HG02759 (cell line): Measurements from ENCODE around the gene ZBTB40.

Source experiments
- ATAC-seq: cut with Tn5 transposase; IDR thresholded peaks from one replicate; pipeline ENCODE4 v1.9.1; 2021; ENCODE audit warnings: mild to moderate bottlenecking, moderate library complexity; ENCODE audit not compliant: unreplicated experiment

The ZBTB40 gene

DNA sequence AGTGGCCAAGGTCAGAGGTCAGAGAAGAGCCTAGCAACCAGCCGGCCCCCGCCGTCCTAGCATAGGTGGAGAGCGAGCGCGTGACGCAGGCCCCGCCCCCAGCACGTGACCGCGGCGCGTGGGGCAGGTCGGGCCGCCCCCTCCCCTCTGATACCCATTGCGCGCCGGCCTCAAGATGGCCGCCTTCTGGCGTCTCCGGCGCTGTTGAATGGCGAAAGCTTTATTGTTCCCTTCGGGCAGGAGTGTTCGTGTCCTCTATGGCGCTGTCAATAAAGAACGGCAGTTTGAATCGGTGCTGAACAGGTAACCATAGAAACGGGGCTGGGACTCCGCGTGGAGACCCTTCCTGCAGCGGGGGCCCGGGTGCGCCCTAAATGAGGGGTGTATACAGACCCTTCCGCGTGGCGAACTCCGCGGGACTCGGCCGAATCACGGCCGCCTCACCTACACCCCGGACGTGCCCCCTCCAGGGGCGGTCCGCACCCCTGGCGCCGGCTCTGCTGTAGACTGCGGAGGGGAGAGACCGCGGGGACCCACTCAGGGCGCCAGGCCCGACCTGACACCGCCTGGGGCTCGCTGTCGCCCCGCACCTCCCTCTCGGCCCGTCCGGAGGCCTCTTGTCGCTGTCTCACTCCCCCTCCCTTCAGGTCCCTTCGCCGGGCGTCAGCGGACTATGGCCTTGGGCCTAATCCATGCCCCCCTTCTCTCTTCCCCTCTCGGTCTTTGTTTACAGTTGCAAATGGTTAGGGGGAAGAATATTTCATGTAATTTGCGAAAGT, at the start of gene ZBTB40:
ZBTB40 (plus strand) TSS at position 150 of the 779 bp plus-strand sequence. CDS start 38,098 bp downstream, outside the sequence.
- ATAC-seq = peak; percentile 88

DNA sequence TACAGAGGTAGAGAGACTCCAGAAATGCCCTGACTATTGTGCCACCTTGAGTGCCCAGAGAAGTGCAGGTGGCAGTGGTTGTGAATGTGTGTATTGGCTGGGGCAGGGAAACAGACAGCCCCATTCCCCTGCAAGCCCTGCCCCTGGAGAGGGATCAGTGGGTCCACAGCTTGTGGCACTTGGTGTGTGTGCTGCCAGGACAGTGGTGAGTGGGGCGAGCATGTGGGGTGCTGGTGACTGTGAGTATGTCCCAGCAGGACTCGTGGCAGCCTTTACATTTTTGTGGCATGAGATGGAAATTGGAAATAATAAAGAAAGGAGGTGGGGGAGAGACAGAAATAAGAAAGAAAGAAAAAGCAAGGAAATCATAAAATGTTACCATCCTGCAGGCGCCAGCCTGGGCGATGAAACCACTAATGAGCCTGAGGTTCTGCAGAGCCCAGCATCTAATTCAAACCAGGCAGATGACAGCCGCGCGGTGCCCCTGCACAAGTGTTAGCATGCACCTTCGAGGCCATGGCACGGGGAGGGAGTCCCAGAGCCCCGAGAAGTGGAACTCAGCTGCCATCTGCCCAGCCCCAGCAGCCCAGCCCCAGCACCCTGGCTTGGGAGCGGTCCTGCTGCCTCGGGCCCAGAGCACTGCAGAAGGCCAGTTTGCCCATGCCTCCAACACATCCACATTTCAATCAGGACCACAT, 49.1 kb upstream of the ZBTB40 start:
- no peak for ATAC-seq

- ATAC-seq = no peak
Measured at GRCh38 chr1:22404486-22404885, 47.2 kb upstream of the ZBTB40 start.

DNA sequence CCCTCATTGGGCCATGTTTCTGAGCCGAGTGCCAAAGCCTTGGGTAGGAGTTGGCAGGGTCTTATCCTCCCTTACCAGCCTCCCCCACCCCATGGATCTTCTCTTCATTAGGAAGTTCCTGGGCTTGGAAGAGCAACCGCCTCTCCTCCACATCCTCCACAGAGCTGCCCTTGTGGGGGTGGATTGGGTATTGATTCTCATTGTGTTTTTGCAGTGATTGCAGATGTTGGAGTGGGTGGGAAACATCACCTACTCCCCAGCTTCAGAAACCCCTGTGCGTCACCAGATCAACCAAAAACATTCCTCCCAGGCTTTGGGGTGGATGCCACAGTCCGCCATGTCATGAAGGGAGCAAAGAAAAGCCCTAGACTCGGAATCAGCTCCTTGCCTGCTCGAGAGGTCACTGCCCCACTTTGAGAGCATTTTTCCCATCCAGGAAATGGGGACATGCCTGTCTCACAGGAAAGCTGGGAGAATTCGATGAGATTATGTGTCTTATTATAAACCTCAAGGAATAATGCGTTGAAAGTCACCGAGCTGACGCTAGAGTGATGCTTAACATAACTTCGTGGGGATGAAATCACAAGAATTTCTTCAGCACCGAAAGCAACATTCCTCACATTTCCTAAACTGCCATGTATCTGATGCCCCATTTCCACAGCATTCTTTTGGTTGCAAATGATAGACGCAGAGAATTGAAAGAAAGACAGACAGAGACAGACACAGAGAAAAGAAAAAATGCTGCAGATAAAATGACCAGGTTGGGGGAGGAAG, 44.7 kb upstream of the ZBTB40 start:
- no peak for ATAC-seq

- ATAC-seq = no peak
Measured at GRCh38 chr1:22408230-22408629, 43.4 kb upstream of the ZBTB40 start.

- ATAC-seq = no peak
Measured at GRCh38 chr1:22410401-22410800, 41.2 kb upstream of the ZBTB40 start.

DNA sequence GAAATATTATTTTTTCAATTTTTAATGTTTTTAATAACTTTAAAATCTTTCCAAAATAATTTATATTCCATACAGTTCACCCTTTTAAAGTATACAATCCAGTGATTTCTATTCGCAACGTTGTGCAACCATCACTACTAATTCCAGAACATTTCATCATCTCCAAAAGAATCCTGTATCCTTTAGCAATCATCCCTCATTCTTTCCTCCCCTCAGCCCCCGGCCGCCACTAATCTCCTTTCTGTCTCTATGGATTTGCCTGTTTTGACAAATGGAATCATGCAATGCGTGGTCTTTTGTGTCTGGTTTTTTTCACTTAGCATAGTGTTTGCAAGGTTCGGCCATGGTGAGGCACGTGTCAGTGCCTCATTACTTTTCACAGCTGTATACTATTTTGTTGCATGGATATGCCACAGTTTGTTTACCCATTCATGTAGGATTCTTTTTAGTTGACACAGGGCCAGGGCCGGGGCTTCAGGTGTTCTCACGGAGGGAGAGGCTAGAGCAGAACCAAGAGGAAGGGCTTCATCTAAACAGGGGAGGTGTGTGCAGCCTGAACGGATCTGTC, 40.6 kb upstream of the ZBTB40 start:
- no peak for ATAC-seq

GRCh38 chr1:22411589-22411988, 40.1 kb upstream of the ZBTB40 start:
- no peak for ATAC-seq

- no peak for ATAC-seq
Measured at GRCh38 chr1:22412932-22413727, 38.5 kb upstream of the ZBTB40 start.

- no peak for ATAC-seq
Measured at GRCh38 chr1:22413799-22414198, 37.9 kb upstream of the ZBTB40 start.

DNA sequence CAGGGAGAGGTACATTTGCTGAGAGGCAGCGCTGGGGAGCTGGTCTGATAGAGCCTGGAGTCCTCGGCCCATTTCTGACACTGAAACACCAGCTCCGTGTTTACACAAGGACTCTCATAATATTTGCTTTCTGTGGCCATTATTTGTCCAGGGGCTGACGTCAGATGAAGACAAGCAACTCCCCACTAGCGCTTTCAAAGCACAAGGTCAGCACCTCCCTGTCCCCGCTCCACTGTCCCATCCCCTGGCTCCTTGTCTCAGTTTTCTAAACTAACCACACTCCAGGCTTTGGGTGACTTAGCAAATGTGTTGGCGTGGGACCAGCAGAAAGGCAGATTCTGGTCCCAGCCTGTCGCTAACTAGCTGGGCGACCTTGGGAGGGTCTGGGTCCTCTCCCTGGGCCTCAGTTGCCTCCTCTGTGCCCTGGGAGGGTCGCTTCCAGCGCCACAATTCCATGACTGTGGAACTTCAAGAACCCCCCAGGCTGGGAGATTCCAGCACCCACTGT, 37.4 kb upstream of the ZBTB40 start:
- ATAC-seq = no peak

DNA sequence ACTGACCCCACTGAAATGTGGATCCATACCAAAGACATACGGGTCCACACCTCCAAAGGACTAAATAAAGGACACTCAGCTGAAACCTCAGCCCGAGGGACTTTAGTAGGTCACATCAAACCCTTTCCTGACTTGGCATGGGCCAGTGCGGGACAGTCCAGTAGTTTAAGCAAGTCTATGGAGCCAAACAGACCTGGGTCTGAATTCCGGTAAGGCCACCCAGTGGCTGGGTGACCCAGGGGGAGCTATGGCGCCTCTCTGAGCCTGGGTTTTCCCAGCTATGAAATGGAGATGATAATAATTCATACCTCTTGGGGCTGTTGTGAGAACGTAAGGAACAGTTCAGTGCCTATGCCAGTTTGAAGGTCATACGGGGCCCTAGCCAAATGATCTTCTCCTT, 36.2 kb upstream of the ZBTB40 start:
- no peak for ATAC-seq

DNA sequence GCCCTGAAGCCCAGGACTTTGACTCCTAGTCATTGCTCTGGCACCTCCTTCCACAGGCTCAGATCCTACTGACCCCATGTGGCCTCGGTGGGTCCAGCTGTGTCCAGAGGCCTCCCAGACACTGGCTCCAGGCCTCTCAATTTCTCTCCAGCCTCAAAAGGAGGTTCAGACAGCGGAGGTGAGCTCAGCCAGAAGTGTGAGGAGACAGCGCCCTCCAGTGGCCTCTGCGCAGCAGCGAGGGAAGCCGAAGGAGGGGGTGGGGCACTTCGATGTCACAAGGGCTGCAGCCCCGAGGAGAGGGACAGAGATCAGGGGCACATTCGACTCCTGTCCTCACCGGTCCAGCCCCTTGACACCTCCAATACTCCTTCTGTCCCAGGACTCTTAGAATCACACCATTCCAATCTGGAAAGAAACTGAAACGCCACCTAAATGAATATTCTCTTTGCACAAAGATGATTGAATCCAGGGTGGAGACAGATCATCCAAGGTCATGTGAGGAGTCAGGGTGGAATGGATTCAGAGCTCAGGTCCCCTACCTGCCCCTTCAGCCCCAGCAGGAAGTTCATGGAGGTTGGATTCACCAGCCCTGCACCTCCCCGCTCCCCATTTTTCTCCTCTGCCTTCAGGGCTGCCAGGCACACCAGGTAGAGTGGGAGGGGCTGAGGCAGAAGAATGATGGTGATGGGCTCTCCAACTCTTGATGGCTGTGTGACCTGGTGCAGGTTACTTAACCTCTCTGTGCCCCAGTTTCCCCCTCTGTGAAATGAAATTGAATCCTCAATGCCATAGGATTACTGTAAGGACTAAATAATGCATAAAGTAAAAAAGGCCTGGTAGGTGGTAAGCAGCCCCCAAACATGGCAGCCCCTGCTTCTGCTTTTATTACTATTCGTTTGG, 34.8 kb upstream of the ZBTB40 start:
- no peak for ATAC-seq

DNA sequence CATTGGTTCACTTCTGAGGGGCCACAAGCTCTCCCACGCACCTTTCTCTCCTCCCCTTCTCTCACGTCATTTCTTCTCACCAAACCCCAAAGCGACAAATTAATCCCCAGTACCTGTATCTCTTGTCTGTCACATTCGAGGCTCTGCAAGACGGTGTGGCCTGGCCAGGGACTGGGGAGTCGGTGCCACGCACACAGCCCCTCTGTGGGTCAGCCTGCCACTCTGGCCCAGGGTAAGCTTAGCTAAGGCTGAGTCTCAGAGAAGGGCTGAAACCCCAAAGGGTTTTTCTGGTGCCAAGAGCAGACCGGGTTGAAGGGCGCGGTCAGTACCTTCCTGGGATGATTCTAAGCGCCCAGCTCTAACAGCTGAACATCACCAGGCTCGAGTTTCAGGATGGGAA, 34.2 kb upstream of the ZBTB40 start:
- ATAC-seq = no peak

DNA sequence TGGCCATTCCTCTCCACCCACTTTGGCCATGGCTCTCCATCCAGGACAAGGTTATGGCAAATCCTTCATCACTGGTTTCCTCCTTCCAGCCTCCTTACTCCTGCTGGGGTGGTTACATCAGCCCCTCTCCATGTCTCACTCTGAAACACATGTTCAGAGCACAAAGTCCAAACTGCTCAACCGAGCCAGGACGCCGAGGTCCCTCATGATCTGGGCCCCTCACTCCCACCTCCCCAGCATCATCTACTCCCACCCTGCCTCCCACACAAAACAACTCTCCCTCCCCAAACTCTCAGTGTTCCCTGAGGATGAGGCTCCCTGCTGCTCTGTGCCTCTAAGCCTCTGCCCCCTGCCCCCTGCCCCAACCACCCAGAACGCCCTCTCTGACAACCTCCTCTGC, 33.3 kb upstream of the ZBTB40 start:
- ATAC-seq = no peak

DNA sequence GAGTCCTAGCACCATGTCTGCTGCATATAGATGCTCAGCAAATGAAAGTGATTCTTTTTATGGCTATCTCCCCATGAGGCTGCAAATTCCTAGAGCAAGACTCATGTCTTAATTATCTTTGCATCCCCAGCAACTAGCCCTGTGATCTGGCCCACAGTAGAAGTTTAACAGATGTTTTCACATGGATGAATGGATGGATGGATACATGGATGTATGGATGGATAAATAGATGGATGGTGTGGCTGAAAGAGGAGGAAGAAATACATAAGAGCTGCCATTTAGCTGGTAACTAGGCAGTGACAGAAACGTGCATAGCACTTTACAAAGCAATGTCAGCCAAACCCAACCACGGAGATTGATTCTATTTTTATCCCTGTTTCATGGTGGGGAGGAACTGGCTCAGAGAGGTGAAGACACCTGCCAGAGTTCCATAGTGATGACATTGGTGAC, 32.7 kb upstream of the ZBTB40 start:
- ATAC-seq = no peak

DNA sequence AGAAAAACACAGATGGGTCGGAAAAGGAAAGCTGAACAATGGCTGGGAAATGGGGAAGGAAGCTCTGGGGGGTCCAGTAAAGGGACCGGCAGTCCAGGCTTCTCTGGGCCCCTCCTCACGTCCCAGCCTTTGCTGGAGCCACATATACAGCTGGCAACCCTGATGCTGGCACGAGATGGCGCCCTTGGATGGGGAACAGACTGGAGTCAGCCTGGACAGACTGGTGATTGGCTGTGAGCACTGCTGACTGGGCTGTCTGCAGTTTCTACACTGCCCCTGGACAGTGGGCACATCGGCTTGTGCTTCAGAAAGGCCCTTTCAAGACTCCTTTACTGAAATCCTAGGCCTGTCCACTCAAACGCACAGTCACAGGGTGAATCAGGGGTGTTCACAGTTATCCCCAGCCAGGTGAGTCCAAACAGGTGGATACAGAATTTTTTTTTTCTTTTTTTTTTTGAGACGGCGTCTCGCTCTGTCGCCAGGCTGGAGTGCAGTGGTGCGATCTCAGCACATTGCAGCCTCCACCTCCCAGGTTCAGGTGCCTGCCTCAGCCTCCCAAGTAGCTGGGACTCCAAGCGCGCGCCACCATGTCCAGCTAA, 31.1 kb upstream of the ZBTB40 start:
- ATAC-seq = no peak

DNA sequence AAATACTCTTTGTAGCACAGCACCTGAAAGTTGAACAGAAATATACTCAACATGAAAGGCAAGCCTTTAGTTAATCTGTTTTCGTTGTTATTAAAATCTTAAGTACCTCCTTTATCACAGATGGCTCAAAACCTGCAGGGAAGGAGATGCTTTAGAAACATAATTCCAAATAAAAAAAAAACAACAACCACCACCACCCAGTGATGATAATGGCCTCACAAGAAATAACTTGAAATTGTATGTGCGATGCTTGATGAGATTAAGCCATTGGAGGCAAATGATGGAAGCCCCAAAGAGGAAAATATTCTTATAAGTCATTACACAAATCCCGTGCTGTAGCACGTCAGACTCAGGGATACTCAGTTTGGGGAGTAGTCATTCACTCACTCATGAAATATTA, 24.9 kb upstream of the ZBTB40 start:
- no peak for ATAC-seq

DNA sequence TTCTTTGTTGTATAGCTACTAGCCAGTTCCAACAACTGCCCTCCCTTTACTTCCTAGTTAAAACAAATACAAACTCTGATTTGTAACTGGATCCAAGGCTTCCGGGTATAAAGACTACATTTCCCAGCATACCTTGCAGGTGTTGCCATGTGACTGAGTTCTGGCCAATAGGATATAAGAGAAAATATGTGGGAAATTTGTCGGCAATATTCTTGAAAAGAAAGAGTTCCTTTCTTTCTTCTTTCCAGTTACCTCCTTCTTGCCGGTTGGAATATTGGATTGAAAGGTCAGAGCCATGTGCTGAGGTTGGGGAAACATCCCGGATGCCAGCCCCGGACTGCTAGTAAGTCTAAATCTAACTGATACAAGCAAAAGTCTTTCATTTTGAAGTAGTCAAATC, 23.0 kb upstream of the ZBTB40 start:
- ATAC-seq = no peak
